NCI-H446 (cell line): Measurements from ENCODE around the gene SUSD6.
"Not testable (repeated sequence)": the region's sequence is repeated elsewhere in the genome, so short reads cannot be mapped to it uniquely, and the experiment has no call there.

Source experiments
- DNase-seq, 2 experiments: peaks; one replicate each; lab custom pipeline; 2025; lab: John Stamatoyannopoulos, UW

Gene SUSD6

GRCh38 chr14:69620981-69621380 lies 9.6 kb downstream of the SUSD6 start:
- DNase-seq: no peak

- no peak for DNase-seq
Observed at GRCh38 chr14:69624136-69624535, 12.7 kb downstream of the SUSD6 start.

DNA sequence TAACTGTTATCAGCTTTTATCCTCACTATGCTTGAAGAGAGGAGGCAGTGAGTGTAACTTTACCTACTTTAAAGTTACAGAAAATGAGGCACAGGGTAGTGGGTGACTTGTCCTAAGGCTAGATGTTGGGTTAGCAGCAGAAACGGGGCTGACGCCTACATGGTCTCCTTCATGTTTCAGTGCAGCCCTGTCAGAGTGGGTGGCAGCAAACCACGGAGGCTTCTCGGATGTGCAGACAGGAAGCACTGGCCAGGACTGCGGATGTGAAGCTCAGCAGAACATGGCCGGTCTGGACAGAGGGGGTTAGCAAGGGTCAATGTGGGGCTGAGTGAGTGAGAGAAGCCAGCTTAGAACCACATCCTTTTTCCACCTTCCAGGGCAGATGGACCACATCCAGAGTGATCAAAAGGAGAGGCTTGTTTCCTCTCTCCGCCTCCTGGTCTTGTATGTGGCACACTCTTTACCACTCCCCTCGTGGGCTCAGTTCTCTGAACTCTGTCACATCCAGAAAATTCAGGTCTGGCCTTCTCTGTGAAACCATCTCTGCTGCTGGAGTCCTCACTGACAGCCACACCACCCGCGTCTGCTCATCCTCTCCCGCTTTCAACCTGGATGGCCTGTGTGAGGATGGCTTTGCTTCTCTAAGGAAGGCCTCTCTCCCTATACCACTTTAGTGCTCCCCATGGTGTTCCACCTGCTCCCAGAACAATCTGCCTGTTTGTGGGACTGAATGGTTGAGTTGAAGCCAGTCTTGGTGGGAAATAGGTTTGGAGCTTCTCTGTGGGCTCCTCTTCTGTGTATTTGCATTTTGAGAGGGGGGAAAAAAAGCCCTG lies 14.1 kb downstream of the SUSD6 start:
- no peak for DNase-seq

DNA sequence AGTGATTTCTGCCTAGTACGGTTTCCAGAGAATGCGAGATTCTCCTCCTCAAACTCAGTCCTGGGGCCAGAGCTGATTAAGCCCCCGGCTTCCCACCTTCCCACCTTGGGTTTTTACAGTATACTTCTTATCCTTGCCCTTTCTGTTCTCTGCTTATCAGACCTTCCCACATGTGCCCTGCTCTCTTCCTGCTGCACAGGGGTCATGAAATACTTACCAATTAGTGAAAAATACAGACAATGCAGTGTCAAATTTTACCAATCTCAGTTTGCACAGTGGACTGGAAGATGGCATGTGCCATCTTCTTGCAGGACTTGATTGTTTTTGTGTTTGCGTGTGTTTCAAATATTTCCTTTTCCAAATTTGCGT lies 14.7 kb downstream of the SUSD6 start:
- no peak for DNase-seq

DNA sequence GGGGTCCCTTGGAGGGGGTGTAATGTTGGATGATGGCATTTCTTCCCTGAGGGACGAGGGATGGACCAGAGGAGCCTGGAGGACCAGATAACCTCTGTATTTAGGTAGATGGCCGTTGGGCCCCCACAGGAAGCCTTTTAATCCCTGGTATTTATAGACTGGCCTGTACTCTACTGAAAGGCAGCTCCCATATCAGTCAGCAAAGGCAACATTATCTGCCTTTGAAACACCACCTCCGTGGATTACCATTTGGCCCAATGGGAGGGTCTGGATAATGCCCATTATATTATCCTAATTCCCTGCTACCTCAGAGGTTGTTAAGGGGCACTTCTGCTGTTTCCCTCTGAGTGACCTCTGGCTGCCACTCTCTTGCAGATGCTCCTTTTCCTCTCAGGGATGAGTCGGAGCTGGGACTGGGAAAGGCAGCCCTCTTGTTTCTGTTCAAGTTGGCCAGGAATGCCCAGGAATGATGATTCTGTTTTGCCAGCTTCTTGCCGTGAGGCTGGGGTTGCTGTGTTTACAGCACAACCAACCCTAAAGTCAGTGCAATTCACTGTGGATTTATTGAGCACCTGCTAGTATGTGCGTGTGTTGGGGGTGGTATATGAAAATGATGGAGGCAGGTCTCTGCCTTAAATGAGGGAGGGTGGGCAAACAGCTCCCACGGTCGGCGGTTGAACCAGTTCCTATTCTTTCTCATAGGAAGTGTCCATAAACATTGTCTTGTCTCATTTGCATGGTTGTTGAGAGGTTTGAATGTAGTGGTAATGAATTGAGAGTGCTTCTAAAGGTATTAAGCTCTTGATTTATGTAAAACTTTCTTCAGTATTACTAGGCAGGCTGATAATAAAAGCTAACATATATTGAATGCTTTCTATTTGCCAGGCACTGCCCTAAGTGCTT lies 18.1 kb downstream of the SUSD6 start:
- no peak for DNase-seq

DNA sequence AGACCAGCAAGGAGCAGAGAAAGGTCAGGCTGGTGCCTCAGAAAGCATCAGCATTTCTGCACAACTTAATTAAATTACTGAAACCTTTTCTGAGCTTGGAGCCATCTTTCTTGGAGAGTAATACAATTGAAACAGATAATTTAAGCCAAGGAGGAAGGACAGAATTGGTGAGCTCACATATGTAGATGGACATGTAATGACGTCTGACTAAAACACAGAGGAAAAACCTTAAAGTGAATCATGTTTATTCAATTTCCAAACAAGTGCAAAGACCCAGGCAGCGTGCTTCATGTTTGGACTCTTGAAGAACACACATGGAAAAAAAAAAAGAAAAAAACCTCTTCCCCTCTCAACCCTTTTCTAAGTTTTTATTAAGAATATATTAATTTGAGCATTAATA lies 19.0 kb downstream of the SUSD6 start:
- no peak for DNase-seq

DNA sequence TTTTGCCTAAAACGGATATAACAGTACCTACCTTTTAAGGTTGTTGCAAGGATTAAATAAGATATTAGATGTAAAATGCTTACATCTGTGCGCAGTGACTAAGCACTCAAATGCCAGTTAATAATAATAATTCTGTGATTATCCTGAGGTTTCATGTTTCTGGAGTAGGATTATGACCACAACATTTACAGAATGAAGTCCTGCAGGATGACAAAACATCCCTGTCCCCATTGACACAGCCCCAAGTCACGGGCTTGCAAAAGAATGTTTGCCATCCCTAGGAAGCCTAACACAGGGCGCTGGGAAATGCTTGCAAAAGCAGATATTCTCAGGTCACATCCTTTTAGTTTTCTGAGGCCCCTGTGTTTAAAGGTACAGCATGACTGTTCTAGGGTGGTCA lies 20.1 kb downstream of the SUSD6 start:
- DNase-seq: no peak

DNA sequence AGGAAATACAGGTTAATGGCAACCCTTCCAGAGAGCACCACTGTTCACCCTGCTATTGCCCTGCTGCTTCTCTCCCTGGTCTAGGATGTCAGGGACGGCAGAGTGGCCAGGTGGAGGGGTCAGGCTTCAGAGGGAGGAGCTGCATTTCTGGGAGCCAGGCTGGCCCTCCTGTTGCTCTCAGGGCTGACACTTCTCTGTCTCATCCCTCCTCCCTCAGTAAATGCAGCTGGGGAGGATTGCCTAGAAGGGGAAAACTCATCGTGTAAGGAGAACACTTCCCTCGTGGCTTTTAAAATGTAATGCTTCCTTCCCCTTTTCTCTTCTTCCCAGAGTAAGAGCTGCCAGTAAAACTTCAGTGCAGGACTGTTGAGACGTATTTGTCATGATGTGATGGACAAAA lies 20.8 kb downstream of the SUSD6 start:
- DNase-seq: no peak

DNA sequence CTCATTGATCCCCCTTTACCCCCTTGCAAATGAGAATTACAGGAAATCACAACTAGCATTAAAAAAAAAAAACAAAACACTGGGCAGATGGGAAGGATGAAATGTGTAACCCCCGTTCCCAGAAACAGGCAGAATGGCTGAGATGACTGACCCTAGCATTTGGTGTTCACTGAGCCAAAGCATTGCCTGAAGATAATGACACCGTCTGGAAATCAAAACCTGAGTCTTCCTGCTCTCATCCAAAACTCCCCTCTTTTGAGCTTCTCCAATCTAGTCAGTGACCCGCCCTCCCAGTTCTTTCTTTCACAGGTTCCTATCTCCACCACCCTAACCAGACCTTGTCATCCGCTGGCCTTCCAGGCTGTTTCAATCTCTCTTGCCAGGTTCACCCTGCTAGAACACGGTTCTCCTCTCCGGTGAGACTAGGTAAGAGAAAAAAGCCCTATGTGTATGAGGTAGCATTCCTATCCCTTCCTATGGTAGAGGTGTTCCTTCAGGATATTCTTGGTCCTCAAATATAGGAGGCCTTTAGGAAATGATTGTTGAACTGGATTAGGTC lies 21.3 kb downstream of the SUSD6 start:
- no peak for DNase-seq

DNA sequence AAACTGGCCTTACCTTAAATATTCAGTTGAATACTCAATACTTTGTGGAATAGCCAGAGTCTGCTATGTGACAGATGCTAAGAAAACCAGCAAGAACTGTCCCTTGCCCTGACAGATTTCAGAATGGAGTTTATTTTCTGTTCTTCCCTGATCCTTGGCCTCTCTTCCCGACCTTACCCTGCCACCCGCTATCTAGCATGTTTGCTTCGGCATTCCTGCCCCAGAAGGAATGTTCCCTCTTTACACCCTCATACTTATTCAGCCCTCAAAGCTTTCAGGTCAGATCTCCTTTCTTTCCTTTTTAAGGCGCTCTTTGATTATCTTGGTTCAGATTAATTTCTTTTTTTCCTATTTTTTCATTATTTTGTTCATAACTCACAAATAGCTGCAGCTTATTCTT lies 21.8 kb downstream of the SUSD6 start:
- DNase-seq: no peak

DNA sequence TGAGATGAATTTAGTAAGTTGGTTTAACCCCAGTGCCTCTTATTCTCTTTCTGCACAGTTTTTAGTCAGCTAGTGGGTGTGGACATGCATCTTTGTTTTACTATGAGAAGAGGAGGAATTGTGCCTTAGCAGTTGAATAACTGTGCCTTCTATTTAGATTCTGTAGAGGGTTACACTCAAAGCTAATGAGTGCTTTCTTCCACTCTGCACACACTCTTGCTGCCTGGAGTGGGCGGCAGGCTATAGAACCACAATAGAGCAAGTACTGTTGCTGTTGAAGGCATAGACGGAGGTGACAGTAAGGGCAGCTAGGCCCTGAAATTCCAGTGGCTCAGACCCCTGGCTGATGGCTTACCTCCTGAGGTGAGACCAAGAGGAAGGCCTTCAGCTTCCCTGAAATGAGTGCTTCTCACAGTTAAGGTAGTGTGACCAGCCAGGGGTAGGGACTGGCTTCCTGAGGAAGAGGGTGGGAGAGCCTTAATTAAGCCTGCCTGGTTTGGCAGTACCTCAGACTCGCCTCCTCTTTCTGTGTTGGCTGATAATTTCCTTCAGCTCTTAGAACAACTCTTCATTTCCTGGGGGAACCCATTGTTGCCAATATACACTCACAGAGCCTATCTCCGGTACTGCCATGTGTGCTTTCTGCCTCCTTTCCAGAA lies 24.7 kb downstream of the SUSD6 start:
- no peak for DNase-seq

GRCh38 chr14:69636718-69637480 lies 25.5 kb downstream of the SUSD6 start:
- DNase-seq: no peak

DNA sequence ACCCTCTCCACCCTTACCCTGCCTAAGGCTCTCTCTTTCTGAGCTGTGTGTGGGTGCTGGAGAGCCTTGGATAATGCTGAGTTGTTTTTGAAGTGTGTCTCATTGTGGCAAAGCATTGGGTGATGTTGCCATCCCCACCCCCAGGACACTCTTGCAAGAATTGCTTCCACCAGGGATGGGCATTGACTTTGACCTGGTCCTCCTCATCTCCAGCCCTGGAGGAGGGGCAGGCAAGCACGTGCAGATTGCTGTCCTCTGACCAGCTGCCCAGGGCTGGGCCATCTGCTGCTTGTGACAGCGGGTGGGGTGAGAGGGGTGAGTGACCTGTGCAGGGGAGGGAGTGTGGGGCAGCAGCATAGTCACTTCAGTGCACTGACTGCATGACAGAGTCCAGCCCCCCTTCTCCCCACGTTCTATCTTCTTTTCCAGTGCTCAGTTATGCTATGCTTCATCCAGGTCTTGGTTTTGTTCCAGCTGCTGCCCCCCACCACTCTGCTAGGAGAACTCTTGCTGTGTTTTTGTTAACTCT lies 26.2 kb downstream of the SUSD6 start:
- no peak for DNase-seq

- no peak for DNase-seq
Observed at GRCh38 chr14:69640931-69641330, 29.5 kb downstream of the SUSD6 start.

- DNase-seq: not testable (repeated sequence)
Observed at GRCh38 chr14:69642212-69642793, 30.9 kb downstream of the SUSD6 start.

DNA sequence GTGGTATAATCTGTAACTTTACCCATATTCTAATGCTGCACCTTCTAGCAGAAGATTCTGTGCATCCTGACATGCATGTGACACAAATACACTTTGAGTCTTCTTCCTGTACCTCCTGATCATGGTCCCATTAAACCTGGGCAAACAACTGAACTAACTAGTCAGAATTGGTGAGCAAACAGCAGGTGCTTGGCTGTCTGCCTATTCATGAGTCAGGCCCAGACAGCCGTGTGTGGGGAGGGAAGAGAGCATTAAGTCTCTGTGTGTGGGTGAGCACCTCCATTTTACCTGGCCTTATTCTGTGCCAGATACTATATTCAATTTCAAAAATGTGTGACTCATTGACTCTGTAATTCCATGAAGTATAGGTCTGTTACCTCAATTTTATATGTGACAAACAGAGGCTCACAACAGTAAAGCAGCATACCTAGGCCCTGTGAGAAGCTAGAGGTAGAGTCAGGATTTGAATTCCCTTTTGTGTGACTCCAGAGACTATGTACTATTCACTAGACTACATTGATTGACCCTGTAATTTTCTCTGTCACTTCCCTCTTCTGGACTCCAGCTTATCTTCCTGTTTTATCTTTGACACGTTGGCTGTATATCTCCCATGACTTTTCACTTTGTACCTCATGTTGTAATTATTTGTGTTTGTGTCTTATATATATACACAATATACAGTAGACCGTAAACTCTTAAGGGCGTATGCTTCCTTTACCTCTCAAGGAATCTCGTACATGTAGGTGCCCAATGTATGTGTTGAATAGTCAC lies 32.2 kb downstream of the SUSD6 start:
- DNase-seq: peak; percentile 22 to 59

GRCh38 chr14:69644814-69645213 lies 33.4 kb downstream of the SUSD6 start:
- DNase-seq: no peak

DNA sequence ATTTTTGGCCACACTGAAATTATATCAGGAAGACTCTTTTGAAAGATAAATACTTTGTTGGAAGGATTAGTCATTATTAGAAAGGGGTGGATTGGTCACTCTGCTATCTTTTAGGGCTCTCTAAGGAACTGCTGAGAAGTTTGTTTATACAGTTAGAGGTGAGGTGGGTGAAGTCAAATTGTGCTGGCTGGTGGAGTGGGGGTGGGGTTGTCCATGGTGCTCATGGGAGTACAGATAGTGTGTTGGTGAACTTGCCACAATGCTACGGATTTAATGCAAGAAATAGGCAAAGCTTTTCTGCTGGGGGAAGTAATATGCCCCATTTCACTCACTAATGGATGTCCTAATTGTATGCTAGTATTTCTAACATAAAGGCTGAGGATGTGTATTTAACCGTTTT lies 35.8 kb downstream of the SUSD6 start:
- no peak for DNase-seq

GRCh38 chr14:69647642-69648041 lies 36.2 kb downstream of the SUSD6 start:
- DNase-seq: not testable (repeated sequence)
